Right lobe of liver (tissue), 4 donors: ENCODE results near the gene MEPE.

Source experiments
- CTCF ChIP-seq, 4 donors: fragments of 200-600 bp in 3 of 4; fragments of 450-650 bp in 1 of 4; IDR thresholded peaks; one replicate each; pipeline versions ENCODE4 v1.5.1 to v1.8.0; 2016 to 2022; ENCODE audit warnings: antibody characterized with exemption in 4 of 4, mild to moderate bottlenecking in 2 of 4
- POLR2A ChIP-seq: fragments of 450-650 bp; IDR thresholded peaks from one replicate; pipeline ENCODE4 v1.6.1; 2017; ENCODE audit warnings: antibody characterized with exemption, mild to moderate bottlenecking
- donor health status: DM: no; HTN: no; CAD: no.
- donor health status: DM: no; HTN: no; CAD: no.
- donor health status: DM: no; HTN: yes; CAD: no.

GRCh38 chr4:87865960-87866598 is 33.3 kb downstream of the MEPE start:
- TF ChIP-seq CTCF (IDR thresholded peaks at IDR 0.05) = no peak
- peak; percentile 45 for TF ChIP-seq POLR2A
